Muscle of leg (tissue), 11 donors: ENCODE data around the gene CHCT1. TPM values are rescaled to one million over a fixed set of nuclear protein-coding genes. Genes with fewer than 3 reads are reported as not detected.
A peak's percentile ranks its signal among the peaks of the same experiment; 100 is the strongest.

Experiments used
- DNase-seq: peaks from one replicate; pipeline ENCODE4 v3.0.0; 2013
- H3K27ac ChIP-seq: one replicate; pipeline ENCODE4 v1.5.1; 2013; ENCODE audit warnings: mild to moderate bottlenecking, low read length, control low read depth
- H3K27me3 ChIP-seq: one replicate; pipeline ENCODE4 v1.6.1; 2013; ENCODE audit warnings: low read length; ENCODE audit not compliant: control insufficient read depth, insufficient read depth
- H3K36me3 ChIP-seq: one replicate; pipeline ENCODE4 v1.6.1; 2013; ENCODE audit warnings: low read length; ENCODE audit not compliant: control insufficient read depth, insufficient read depth
- H3K4me1 ChIP-seq: one replicate; pipeline ENCODE4 v1.6.1; 2013; ENCODE audit warnings: low read length; ENCODE audit not compliant: control insufficient read depth, insufficient read depth
- H3K4me3 ChIP-seq: one replicate; pipeline ENCODE4 v1.5.1; 2013; ENCODE audit warnings: low read length, control low read depth
- H3K9me3 ChIP-seq: replicated peaks from 2 replicates; pipeline ENCODE4 v1.6.1; 2013; ENCODE audit warnings: low read depth, low read length; ENCODE audit not compliant: control insufficient read depth
- WGBS: methylation state at CpG from one replicate; pipeline ENCODE4 v1.1.5; 2013; ENCODE audit warnings: missing lambda C conversion rate; ENCODE audit not compliant: insufficient coverage; 5-methylcytosine and 5-hydroxymethylcytosine counted together
- polyA plus RNA-seq, 8 donors: library from polyadenylated mRNA; unstranded; fragments of 120-200 nt; gene quantifications; one replicate each; pipeline versions ENCODE4 v1.2.1 to v1.2.3, GENCODE V29; 2013; ENCODE audit warnings: inconsistent platforms in 1 of 8, low replicate concordance in 1 of 8; ENCODE audit not compliant: insufficient read length in 8 of 8, insufficient read depth in 1 of 8
- total RNA-seq: library from RNA; stranded (reverse); fragments of 120-200 nt; gene quantifications from one replicate; pipeline ENCODE4 v1.2.4, GENCODE V29; 2013

CHCT1 gene
- total and polyA plus RNA-seq, 9 donors = not detected

- H3K36me3 ChIP-seq = peaks cover under 1% of the 10 kb centered on the region
- H3K27ac ChIP-seq = no peak overlapping the region
- peaks cover 7% of the 10 kb centered on the region for H3K4me1 ChIP-seq
- H3K27me3 ChIP-seq = no peaks in the 10 kb centered on the region
- H3K9me3 ChIP-seq = no peaks in the 10 kb centered on the region
- WGBS = no CpG with 5 or more reads among the region's 2 CpGs
- no peak for DNase-seq
- H3K4me3 ChIP-seq = no peak overlapping the region
These were observed 17.2 kb downstream of the CHCT1 start for GRCh38 chr17:60439501-60439900.

GRCh38 chr17:60442271-60443173 lies 20.2 kb downstream of the CHCT1 start:
- Histone ChIP-seq H3K36me3 (peaks cover 9% of the 10 kb centered on the region), H3K4me3 (no peak overlapping the region), H3K4me1 (no peaks in the 10 kb centered on the region), H3K27ac (no peak overlapping the region), H3K9me3 (no peaks in the 10 kb centered on the region), H3K27me3 (no peaks in the 10 kb centered on the region)
- peak; percentile 58 for DNase-seq
- 17% methylated on average over 1 of the region's 6 CpGs for WGBS

- Histone ChIP-seq H3K27me3 (no peaks in the 10 kb centered on the region), H3K27ac (no peak overlapping the region), H3K36me3 (peaks cover 12% of the 10 kb centered on the region), H3K9me3 (no peaks in the 10 kb centered on the region), H3K4me3 (no peak overlapping the region), H3K4me1 (no peaks in the 10 kb centered on the region)
- 55% methylated on average over 5 of the region's 6 CpGs for WGBS
- no peak for DNase-seq
These were observed 21.4 kb downstream of the CHCT1 start for GRCh38 chr17:60443713-60444112.

- no peak for DNase-seq
- Histone ChIP-seq H3K4me3 (no peak overlapping the region), H3K4me1 (no peaks in the 10 kb centered on the region), H3K27ac (no peak overlapping the region), H3K27me3 (no peaks in the 10 kb centered on the region), H3K9me3 (no peaks in the 10 kb centered on the region), H3K36me3 (peaks cover 17% of the 10 kb centered on the region)
These were observed 22.9 kb downstream of the CHCT1 start for GRCh38 chr17:60445144-60445543.

GRCh38 chr17:60447375-60447774 lies 25.1 kb downstream of the CHCT1 start:
- no peaks in the 10 kb centered on the region for H3K4me1 ChIP-seq
- no peak overlapping the region for H3K27ac ChIP-seq
- 88% methylated on average over 3 of the region's 8 CpGs for WGBS
- no peaks in the 10 kb centered on the region for H3K27me3 ChIP-seq
- H3K4me3 ChIP-seq = no peak overlapping the region
- no peak for DNase-seq
- peaks cover 17% of the 10 kb centered on the region for H3K36me3 ChIP-seq
- no peaks in the 10 kb centered on the region for H3K9me3 ChIP-seq

- H3K9me3 ChIP-seq = no peaks in the 10 kb centered on the region
- no peaks in the 10 kb centered on the region for H3K27me3 ChIP-seq
- no peak for DNase-seq
- H3K4me3 ChIP-seq = no peak overlapping the region
- no CpG with 5 or more reads among the region's 1 CpG for WGBS
- H3K36me3 ChIP-seq = peaks cover 27% of the 10 kb centered on the region
- no peak overlapping the region for H3K27ac ChIP-seq
- no peaks in the 10 kb centered on the region for H3K4me1 ChIP-seq
These were observed 28.8 kb downstream of the CHCT1 start for GRCh38 chr17:60451071-60451470.

- no peaks in the 10 kb centered on the region for H3K9me3 ChIP-seq
These were observed 29.7 kb downstream of the CHCT1 start for GRCh38 chr17:60451965-60452364.

GRCh38 chr17:60455378-60455777 lies 33.1 kb downstream of the CHCT1 start:
- H3K36me3 ChIP-seq = peaks cover 44% of the 10 kb centered on the region
- H3K27me3 ChIP-seq = no peaks in the 10 kb centered on the region
- WGBS = no CpG with 5 or more reads among the region's 4 CpGs
- no peak for DNase-seq
- no peak overlapping the region for H3K4me3 ChIP-seq
- no peaks in the 10 kb centered on the region for H3K9me3 ChIP-seq
- H3K4me1 ChIP-seq = no peaks in the 10 kb centered on the region
- H3K27ac ChIP-seq = no peak overlapping the region

More at GRCh38 chr17:60451965-60452364, 29.7 kb downstream of the CHCT1 start:
- H3K27me3 ChIP-seq = no peaks in the 10 kb centered on the region
- no peak overlapping the region for H3K27ac ChIP-seq
- peaks cover 28% of the 10 kb centered on the region for H3K36me3 ChIP-seq
- no peaks in the 10 kb centered on the region for H3K4me1 ChIP-seq
- no peak overlapping the region for H3K4me3 ChIP-seq
- no peak for DNase-seq

- DNase-seq = no peak
- WGBS = no CpG with 5 or more reads among the region's 2 CpGs
- no peaks in the 10 kb centered on the region for H3K27me3 ChIP-seq
- no peaks in the 10 kb centered on the region for H3K9me3 ChIP-seq
- peaks cover 49% of the 10 kb centered on the region for H3K36me3 ChIP-seq
- H3K27ac ChIP-seq = no peak overlapping the region
- H3K4me1 ChIP-seq = no peaks in the 10 kb centered on the region
- H3K4me3 ChIP-seq = no peak overlapping the region
These were observed 34.9 kb downstream of the CHCT1 start for GRCh38 chr17:60457148-60457547.

- Histone ChIP-seq H3K9me3 (no peaks in the 10 kb centered on the region), H3K27me3 (no peaks in the 10 kb centered on the region), H3K27ac (no peak overlapping the region), H3K36me3 (peaks cover 58% of the 10 kb centered on the region), H3K4me1 (no peaks in the 10 kb centered on the region), H3K4me3 (no peak overlapping the region)
- no peak for DNase-seq
- no CpG with 5 or more reads among the region's 1 CpG for WGBS
These were observed 39.3 kb downstream of the CHCT1 start for GRCh38 chr17:60461584-60461983.
